Testis (tissue), 5 donors: ENCODE measurements around the gene TMEM120B. TPM values are rescaled to one million over a fixed set of nuclear protein-coding genes. Genes with fewer than 3 reads are reported as not detected.
"Not testable (repeated sequence)": the region's sequence is repeated elsewhere in the genome, so short reads cannot be mapped to it uniquely, and the experiment has no call there.

Experiments used
- DNase-seq: peaks from one replicate; pipeline ENCODE4 v3.0.0-alpha.2; 2019
- H3K27ac ChIP-seq, 2 donors: fragments of 200-600 bp; sonication (generic); one replicate each; pipeline ENCODE4 v1.5.1; 2019
- H3K27me3 ChIP-seq: fragments of 200-600 bp; sonication (generic); one replicate; pipeline ENCODE4 v1.5.1; 2019
- H3K36me3 ChIP-seq: fragments of 200-600 bp; sonication (generic); one replicate; pipeline ENCODE4 v1.5.1; 2017; ENCODE audit warnings: low read depth; ENCODE audit errors: missing control alignments
- H3K4me1 ChIP-seq: fragments of 200-600 bp; sonication (generic); one replicate; pipeline ENCODE4 v1.5.1; 2019
- H3K4me3 ChIP-seq, 2 donors: fragments of 200-600 bp; sonication (generic); one replicate each; pipeline ENCODE4 v1.5.1; 2017 to 2019
- H3K9me3 ChIP-seq: fragments of 200-600 bp; sonication (generic); one replicate; pipeline ENCODE4 v1.5.1; 2017
- POLR2A ChIP-seq: fragments of 450-650 bp; IDR thresholded peaks from one replicate; pipeline ENCODE4 v1.6.1; 2017; ENCODE audit warnings: antibody characterized with exemption, mild to moderate bottlenecking, moderate library complexity
- WGBS, 2 donors: methylation state at CpG; one replicate each; pipeline ENCODE4 v1.1.5; 2018; 5-methylcytosine and 5-hydroxymethylcytosine counted together
- intact Hi-C: fragments of 100-400 bp; cut with DNase I; formaldehyde crosslinking; loops from one replicate; pipeline ENCODE4 v1.15.1; 2023; ENCODE audit warnings: low total_unique reads
- long read RNA-seq, 2 donors: transcript quantifications; one replicate each; lab custom pipeline, GENCODE V29; 2026
- polyA plus RNA-seq: library from polyadenylated mRNA; stranded (reverse); fragments of 350-450 nt; fragmentation: Illumina TruSeq; extraction: RNeasy Lipid Tissue Mini Kit (QIAGEN cat#74804); gene quantifications from one replicate; pipeline ENCODE4 v1.2.3, GENCODE V29; 2014; ENCODE audit warnings: low read depth, low replicate concordance; ENCODE audit not compliant: insufficient read depth
- total RNA-seq, 2 donors: library from RNA; depleted of rRNA; stranded (reverse); fragments of >200 nt; gene quantifications; one replicate each; pipeline ENCODE4 v1.2.3, GENCODE V29; 2016
- TF ChIP-seq, protein P1 (sequence below), 3 experiments: fragments of 450-650 bp in 2 of 3; fragments of 200-600 bp in 1 of 3; sonication (generic) in 1 of 3; IDR thresholded peaks; one replicate each; pipeline ENCODE4 v1.5.1; 2016 to 2019; ENCODE audit warnings: antibody characterized with exemption in 3 of 3, mild to moderate bottlenecking in 2 of 3, moderate library complexity in 1 of 3

Gene TMEM120B
- total RNA-seq (10 to 100 TPM; 16.9 to 17.2 TPM), polyA plus RNA-seq (4.9 TPM)
- long read RNA-seq, donor 1, partial matches to known transcripts = 10 of 10 reads
- long read RNA-seq, donor 1, other reads (novel, unspliced or antisense) = 0 of 10 reads
- long read RNA-seq, donor 2, full-length matches to known transcripts = 1 of 1 reads
- long read RNA-seq, donor 2, partial matches to known transcripts = 0 of 1 reads
- long read RNA-seq, donor 2, other reads (novel, unspliced or antisense) = 0 of 1 reads

DNA sequence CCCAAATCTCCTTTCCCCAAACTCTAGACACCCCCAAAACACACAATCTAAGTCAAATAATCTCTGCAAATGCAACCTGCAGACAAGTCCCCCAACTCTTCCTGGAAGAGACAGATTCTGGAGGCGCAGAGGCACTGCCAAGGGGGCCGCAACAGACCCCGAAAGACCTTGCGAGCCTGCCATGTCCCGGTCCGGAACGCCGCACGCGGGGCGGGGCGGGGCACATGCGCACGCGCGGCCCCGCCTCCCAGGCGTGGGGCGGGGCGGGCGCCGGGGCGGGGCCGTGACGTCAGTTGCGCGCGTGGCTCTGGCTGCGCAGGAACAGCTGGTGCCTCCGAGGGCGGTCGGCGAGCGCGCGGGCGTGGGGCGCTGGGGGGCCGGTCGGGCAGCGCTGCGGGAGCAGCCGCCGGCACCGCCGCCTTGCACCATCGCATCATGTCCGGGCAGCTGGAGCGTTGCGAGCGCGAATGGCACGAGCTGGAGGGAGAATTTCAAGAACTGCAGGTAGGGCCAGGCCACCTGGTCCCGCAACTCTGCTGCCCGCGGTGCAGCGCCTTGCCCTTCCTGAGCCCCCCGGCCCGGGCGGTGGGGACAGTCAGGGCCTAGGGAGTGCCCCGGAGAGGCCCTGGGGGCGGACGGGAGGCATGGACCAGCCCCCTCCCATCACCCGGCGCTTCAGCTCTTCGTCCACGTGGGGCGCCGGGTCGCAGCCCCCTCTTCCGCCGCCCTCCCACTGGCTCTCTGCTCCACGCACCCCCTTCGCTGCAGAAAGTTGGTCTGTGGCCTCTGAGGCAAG is at the start of gene TMEM120B:
TSS of gene TMEM120B (plus strand) at position 292 of the 796 bp plus-strand sequence. CDS start at position 436, 144 bp downstream.
- peak; percentile 52 for TF ChIP-seq POLR2A
- TF ChIP-seq, protein P1, sequence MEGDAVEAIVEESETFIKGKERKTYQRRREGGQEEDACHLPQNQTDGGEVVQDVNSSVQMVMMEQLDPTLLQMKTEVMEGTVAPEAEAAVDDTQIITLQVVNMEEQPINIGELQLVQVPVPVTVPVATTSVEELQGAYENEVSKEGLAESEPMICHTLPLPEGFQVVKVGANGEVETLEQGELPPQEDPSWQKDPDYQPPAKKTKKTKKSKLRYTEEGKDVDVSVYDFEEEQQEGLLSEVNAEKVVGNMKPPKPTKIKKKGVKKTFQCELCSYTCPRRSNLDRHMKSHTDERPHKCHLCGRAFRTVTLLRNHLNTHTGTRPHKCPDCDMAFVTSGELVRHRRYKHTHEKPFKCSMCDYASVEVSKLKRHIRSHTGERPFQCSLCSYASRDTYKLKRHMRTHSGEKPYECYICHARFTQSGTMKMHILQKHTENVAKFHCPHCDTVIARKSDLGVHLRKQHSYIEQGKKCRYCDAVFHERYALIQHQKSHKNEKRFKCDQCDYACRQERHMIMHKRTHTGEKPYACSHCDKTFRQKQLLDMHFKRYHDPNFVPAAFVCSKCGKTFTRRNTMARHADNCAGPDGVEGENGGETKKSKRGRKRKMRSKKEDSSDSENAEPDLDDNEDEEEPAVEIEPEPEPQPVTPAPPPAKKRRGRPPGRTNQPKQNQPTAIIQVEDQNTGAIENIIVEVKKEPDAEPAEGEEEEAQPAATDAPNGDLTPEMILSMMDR (IDR thresholded peaks at IDR 0.05) = no peak
- DNase-seq = peak; percentile 89
- Histone ChIP-seq H3K9me3 (no peaks in the 10 kb centered on the region), H3K4me3 (peak within 1 kb of the TSS; percentile 82 to 89), H3K27me3 (no peaks in the 10 kb centered on the region), H3K4me1 (peaks cover 19% of the 10 kb centered on the region), H3K27ac (peak within 1 kb of the TSS; percentile 59 to 76), H3K36me3 (no peaks in the 10 kb centered on the region)
- WGBS, 2 donors = 1% methylated on average over 62 of the region's 74 CpGs; no CpG with 5 or more reads in 1 of the 2 donors
- intact Hi-C loops = no loop called here

DNA sequence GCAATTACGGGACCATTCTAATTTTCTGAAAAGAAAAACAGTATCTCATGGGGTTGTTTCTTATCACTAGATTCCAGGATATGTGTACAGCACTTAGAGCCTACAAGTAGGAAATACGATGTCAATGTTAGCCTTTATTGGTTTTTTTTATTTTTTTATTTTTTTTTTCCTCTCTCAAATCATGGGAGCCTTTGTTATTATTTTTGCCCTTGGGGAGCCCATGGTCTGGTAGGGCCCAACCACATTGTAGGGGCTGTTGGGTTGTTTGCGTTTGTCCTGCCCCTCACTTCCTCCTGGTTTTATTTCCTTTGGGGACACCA is 49.0 kb upstream of the TMEM120B start:
- no peak for DNase-seq
- no peaks in the 10 kb centered on the region for H3K27me3 ChIP-seq
- H3K36me3 ChIP-seq = no peaks in the 10 kb centered on the region
- TF ChIP-seq, protein P1 (IDR thresholded peaks at IDR 0.05) = no peak
- TF ChIP-seq POLR2A = no peak
- H3K4me3 ChIP-seq = no peak overlapping the region
- intact Hi-C loops = no loop called here
- H3K27ac ChIP-seq = no peak overlapping the region
- H3K9me3 ChIP-seq = no peaks in the 10 kb centered on the region
- 49 to 69% methylated on average over 3 of the region's 3 CpGs for WGBS, 2 donors
- H3K4me1 ChIP-seq = no peaks in the 10 kb centered on the region

DNA sequence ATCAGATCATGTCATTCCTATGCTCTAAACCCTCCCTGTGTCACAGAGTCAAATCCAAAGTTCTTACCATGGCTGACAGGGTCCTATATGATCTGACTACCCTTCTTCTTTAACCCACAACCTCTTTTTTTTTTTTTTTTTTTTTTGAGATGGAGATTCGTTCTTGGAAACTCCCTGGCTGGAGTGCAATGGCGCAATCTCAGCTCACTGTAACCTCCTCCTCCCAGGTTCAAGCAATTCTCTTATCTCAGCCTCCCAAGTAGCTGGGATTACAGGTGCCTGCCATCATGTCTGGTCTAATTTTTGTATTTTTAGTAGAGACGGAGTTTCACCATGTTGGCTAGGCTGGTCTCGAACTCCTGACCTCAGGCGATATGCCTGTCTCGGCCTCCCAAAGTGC is 45.7 kb upstream of the TMEM120B start:
- H3K36me3 ChIP-seq, H3K27ac ChIP-seq, intact Hi-C loops: not testable (repeated sequence)

DNA sequence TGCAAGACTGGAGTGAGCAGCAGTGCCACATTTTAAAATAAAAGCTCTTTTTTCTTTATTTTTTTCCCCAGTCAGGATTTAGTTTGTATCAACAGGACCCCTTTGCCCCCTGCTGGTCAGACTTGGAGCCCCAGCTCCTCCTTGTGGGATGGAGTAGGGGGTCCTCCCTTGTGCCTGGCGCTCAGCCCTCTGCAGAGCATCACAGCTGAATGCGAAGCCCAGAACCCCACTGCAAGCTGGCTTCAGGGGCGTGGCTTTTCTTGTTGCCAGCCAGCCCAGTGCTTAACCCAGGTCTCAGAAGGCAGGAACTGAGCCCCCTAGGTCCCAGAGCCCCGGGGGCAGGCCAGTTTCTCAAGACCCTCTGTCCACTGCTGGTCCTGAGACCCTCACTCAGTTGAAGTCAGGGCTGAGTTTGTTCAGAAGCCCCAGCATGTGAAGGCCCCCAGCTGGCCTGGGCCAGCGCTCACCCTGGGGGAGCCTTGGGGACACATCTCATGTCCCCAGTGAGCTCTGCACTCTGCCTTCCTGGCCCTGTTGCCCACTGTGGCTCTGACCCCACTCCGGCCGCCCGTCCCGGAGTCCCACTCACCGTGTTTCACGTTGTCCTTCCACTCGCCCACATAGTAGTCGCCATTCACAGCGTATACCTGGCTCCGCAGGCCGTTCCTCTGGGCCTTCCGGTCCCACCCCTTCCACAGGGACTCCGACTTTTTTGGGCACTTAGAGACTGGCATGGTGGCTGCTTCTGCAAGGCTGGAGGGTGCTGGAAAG is 43.6 kb upstream of the TMEM120B start:
- no peaks in the 10 kb centered on the region for H3K36me3 ChIP-seq
- H3K27me3 ChIP-seq = no peaks in the 10 kb centered on the region
- peaks cover 7% of the 10 kb centered on the region for H3K4me1 ChIP-seq
- TF ChIP-seq, protein P1 (IDR thresholded peaks at IDR 0.05) = peak; percentile 51 to 71 (median 53)
- no peak for TF ChIP-seq POLR2A
- H3K4me3 ChIP-seq = no peak overlapping the region
- no peaks in the 10 kb centered on the region for H3K9me3 ChIP-seq
- DNase-seq = peak; percentile 64
- WGBS, 2 donors = 82 to 84% methylated on average over 17 to 18 of the region's 18 CpGs
- intact Hi-C loops = no loop called here
- H3K27ac ChIP-seq = no peak overlapping the region

More for the DNA sequence above, 45.7 kb upstream of the TMEM120B start:
- H3K27me3 ChIP-seq, H3K4me3 ChIP-seq, DNase-seq, H3K9me3 ChIP-seq, H3K4me1 ChIP-seq: not testable (repeated sequence)
- WGBS, 2 donors = 79 to 82% methylated on average over 6 of the region's 6 CpGs

DNA sequence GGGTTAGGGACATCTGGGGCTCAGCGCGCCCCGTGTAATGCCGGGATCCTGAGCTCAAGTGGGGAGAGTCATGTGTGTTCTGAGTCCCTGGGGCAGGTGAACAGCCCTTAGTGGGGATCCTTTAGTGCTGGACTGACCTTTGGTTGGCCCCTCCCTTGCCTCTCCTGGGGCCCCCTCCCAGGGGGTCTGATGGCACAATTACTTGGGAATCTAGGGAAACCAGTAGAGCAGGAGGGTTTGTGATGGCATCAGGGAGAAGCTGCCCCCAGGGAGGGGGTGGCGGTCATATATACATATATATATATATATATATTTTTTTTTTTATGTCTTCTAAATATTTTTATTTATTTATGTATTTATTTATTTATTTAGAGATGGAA is 43.0 kb upstream of the TMEM120B start, which contains the start of gene MORN3:
TSS of gene MORN3 (minus strand) at position 134 of the 380 bp plus-strand sequence. CDS start 171 bp downstream, outside the sequence.
- intact Hi-C loops = no loop called here
- no peaks in the 10 kb centered on the region for H3K27me3 ChIP-seq
- no peak within 1 kb of the TSS for H3K4me3 ChIP-seq
- TF ChIP-seq, protein P1 (IDR thresholded peaks at IDR 0.05) = no peak
- no peak for TF ChIP-seq POLR2A
- WGBS, 2 donors = 93 to 97% methylated on average over 5 of the region's 5 CpGs
- no peak for DNase-seq
- peaks cover 7% of the 10 kb centered on the region for H3K4me1 ChIP-seq
- no peaks in the 10 kb centered on the region for H3K36me3 ChIP-seq
- no peaks in the 10 kb centered on the region for H3K9me3 ChIP-seq
- no peak within 1 kb of the TSS for H3K27ac ChIP-seq
